ENCODE results near the gene OTOP3.

OTOP3 gene

DNA sequence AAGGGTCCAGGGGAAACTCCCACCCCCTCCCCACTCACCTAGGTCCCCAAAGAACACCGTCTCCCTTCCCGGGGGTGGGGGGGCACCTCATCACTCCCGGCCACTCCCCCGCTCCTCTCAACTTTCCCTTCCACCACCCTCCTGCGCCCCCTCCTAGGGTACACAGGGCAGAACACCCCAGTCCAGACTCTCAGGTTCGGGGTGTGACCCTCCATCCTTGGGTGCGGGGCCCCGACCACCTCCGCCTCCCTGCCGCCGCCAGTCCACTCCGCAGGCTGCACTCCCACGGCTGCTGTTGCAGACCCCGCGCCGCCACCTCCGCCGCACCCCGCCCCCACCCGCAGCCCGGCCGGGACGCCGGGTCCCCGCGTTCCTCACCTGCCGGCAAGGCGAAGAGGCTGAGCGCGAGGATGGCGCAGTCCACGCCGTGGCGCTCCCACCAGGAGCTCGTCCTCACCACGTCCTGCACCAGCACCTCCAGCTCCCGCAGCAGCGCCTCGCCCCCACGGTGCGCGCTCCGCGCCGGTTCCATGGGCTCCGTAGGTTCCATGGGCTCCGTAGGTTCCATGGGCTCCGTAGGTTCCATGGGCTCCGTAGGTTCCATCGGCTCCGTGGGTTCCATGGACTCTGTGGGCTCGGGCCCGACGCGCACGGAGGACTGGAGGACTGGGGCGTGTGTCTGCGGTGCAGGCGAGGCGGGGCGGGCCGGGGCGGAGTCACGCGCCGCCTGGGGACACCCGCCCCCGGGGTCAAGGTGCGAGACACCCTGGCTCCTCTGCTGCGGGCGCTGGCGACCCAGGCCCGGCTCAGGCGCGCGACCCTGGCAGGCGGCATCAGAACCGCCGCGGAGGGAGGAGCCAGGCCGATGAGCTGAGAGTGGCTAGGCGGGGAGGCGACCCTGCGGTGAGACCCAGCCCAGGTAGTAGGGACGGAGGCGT lies 42.5 kb upstream of the OTOP3 start, which contains the start of gene FADS6:
FADS6 (minus strand) TSS at position 660 of the 938 bp plus-strand sequence; CDS start at position 622, 38 bp downstream.
- Histone ChIP-seq H3K4me3 (ENCODE audit: low read depth in 1 of 2, low read length in 1 of 2) (no peak within 1 kb of the TSS), H3K27ac (no peak within 1 kb of the TSS), H3K4me1 (ENCODE audit: control insufficient read depth in 1 of 2, insufficient read depth in 1 of 2, low read depth in 1 of 2, low read length in 1 of 2) (no peaks in the 10 kb centered on the region), H3K9me3 (no peaks in the 10 kb centered on the region), H3K36me3 (no peaks in the 10 kb centered on the region), H3K27me3 (peaks cover 91% of the 10 kb centered on the region)
- TF ChIP-seq CTCF (IDR thresholded peaks at IDR 0.05): no peak

GRCh38 chr17:74893936-74894671 lies 41.6 kb upstream of the OTOP3 start:
- H3K27ac ChIP-seq: no peak overlapping the region
- no peak overlapping the region for H3K4me3 ChIP-seq (ENCODE audit: low read depth in 1 of 2, low read length in 1 of 2)
- H3K9me3 ChIP-seq: no peaks in the 10 kb centered on the region
- H3K4me1 ChIP-seq (ENCODE audit: control insufficient read depth in 1 of 2, insufficient read depth in 1 of 2, low read depth in 1 of 2, low read length in 1 of 2): no peaks in the 10 kb centered on the region
- H3K36me3 ChIP-seq: no peaks in the 10 kb centered on the region
- H3K27me3 ChIP-seq: peaks cover 85% of the 10 kb centered on the region
- TF ChIP-seq CTCF (IDR thresholded peaks at IDR 0.05): no peak

DNA sequence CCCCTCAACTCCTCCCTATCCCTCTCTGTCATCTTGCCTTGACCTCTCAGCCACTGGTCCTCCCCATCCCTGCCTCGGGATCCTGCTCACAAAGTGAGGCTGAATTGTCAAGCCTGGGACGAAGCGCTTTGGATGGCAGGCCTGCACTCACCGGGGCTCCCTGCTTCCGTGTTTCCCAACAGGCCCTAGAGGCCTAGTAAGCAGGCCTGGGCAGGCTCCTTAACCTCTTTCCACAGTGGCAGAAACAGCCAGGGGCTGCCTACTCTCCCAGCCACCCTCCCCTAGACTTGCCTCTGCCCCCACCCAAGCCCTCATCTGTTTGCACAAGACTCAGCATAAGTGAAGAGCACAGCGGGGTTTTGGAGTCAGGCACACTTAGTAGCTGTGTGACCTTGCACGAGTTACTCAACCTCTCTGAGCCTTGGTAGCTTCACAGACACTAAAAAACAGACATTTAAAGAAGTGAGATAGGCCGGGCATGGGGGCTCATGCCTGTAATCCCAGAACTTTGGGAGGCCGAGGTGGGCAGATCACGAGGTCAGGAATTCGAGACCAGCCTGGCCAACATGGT lies 37.2 kb upstream of the OTOP3 start:
- TF ChIP-seq CTCF (IDR thresholded peaks at IDR 0.05): no peak

GRCh38 chr17:74900208-74900607 lies 35.5 kb upstream of the OTOP3 start:
- Histone ChIP-seq H3K27ac (no peak overlapping the region), H3K4me1 (ENCODE audit: control insufficient read depth in 1 of 2, insufficient read depth in 1 of 2, low read depth in 1 of 2, low read length in 1 of 2) (no peaks in the 10 kb centered on the region), H3K9me3 (no peaks in the 10 kb centered on the region), H3K36me3 (no peaks in the 10 kb centered on the region), H3K27me3 (peaks cover 93% of the 10 kb centered on the region), H3K4me3 (ENCODE audit: low read depth in 1 of 2, low read length in 1 of 2) (no peak overlapping the region)
- no peak for TF ChIP-seq CTCF (IDR thresholded peaks at IDR 0.05)

More for the DNA sequence above, 37.2 kb upstream of the OTOP3 start:
- Histone ChIP-seq H3K27me3 (peaks cover 93% of the 10 kb centered on the region), H3K27ac (no peak overlapping the region), H3K36me3 (no peaks in the 10 kb centered on the region), H3K4me1 (ENCODE audit: control insufficient read depth in 1 of 2, insufficient read depth in 1 of 2, low read depth in 1 of 2, low read length in 1 of 2) (no peaks in the 10 kb centered on the region), H3K4me3 (ENCODE audit: low read depth in 1 of 2, low read length in 1 of 2) (no peak overlapping the region), H3K9me3 (no peaks in the 10 kb centered on the region)

DNA sequence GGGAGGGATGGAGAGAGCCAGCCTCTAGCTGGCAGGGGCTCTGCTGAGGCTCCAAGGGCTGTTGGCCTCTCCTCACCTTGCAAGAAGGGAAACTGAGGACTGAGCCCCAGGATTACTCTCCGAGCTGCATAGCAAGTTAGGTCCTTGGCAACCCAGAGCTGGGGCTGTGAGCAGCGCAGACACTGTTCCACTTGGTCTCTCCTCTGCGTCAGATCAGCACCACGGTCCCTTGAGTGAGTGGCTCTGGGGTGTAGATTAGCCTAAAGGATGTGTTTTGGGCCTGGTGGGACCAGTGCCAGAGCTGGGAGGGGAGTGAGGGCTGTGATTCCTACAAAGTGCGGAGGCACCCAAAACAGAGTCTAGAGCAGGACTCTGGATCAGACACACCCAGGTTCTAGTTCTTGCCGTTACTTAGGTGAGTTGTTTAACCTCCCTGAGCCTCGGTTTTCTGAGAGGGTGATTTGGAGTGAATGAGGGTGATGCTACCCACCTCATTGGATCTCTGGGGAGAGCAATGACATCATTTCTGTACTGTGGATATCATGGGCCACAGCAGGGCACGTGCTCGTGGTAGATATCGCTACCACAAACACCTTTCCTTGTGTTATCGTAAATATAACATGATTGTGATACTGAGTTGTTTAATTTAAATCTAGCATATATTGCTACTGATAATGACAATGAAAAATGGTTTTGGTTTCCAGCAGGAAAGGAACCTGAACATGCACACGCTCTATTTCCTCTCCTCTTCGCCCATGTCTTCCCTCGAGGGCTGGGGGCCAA lies 34.2 kb upstream of the OTOP3 start:
- no peak overlapping the region for H3K27ac ChIP-seq

More for the DNA sequence above, 34.2 kb upstream of the OTOP3 start:
- no peak for TF ChIP-seq CTCF (IDR thresholded peaks at IDR 0.05)
- no peak overlapping the region for H3K4me3 ChIP-seq (ENCODE audit: low read depth in 1 of 2, low read length in 1 of 2)
- H3K36me3 ChIP-seq: no peaks in the 10 kb centered on the region
- H3K4me1 ChIP-seq (ENCODE audit: control insufficient read depth in 1 of 2, insufficient read depth in 1 of 2, low read depth in 1 of 2, low read length in 1 of 2): no peaks in the 10 kb centered on the region
- peaks cover 90% of the 10 kb centered on the region for H3K27me3 ChIP-seq
- no peaks in the 10 kb centered on the region for H3K9me3 ChIP-seq

Data from neutrophil (primary cell).